ENCODE measurements around the gene MRPL42.
A peak's percentile ranks its signal among the peaks of the same experiment; 100 is the strongest.
"Not testable (repeated sequence)": the region's sequence is repeated elsewhere in the genome, so short reads cannot be mapped to it uniquely, and the experiment has no call there.

The MRPL42 gene

DNA sequence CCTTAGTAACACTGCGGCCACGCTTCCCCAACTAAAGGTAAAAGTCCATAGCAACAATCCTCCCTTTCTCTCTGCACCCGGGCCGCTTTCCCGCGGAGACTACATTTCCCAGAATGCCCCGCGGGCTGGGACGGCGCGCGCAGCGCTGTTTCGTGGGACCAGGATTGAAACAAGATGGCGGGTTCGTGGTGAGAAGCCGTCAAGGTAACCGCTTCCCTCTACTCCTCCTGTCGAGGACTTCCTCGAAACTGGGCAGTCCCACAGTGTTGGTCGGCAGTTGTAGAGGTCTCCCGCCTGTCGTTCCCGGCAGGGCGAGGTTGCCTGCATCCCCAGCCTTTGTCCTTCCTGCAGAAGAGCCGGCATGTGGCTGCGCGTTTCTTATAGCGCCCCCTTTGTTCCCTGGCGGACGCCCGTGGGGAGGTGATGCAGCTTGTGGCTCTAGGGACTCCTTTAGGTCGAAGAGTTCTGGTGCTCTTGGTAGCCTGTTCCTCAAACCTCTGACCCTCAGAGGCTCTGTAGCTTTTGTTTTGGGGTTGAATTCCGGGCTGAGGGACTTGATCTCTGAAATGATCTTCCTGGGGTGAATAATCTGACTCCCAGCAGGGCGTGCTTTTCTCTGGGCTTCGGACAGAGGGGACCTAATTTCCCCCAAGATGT lies at the start of gene MRPL42:
TSS of gene MRPL42 (plus strand) at position 164 of the 657 bp plus-strand sequence. CDS start 1,772 bp downstream, outside the sequence.
- DNase-seq (ENCODE audit: low read depth), result peak; percentile 68

DNA sequence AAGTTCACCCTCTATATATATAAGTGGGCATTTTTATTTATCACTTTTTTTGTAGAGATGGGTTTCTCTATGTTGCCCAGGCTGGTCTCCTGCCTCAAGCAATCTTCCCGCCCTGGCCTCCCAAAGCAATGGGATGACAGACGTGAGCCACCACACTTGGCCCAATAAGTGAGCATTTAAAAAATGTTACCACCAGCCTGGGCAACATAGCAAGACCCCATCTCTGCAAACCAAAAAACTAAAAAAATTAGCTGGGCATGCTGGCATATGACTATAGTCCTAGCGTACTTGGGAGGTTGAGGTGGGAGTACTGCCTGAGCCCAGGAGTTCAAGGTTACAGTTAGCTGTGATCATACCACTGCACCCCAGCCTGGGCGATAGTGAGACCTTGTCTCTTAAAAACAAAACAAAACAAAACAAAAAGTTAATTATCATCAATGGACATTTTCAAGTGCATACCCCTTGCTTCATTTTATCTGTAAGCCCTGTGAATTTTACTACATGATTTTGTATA lies 49.3 kb upstream of the MRPL42 start:
- DNase-seq (ENCODE audit: low read depth), result no peak

DNA sequence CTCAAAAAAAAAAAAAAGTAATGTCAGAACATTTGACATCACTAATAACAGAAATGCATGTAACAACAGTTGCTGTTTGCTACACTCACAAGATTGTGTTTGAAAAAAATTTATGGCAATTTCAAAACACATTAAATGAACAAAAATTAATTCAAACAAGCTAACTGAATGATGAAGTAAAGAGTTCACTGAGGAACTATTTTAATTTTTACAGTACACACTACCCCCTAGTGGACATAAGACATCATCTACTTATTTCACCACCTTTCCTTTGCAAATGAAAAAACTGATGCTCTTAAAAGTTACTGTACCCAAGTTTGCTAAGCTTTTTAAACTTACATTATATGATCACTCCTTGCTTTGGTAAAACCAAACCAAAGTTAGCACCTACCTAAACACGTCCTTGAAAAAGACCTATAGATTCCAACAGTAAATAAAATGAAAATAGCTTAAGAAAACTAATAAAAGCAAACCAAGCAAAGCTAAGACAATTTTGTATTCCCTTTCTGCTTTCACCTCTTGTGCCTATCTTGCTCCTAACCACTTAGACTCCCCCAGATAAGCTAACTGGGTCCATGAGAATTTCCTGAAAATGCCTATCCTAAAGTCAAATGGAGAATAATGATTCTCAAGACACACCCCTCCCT lies 47.8 kb upstream of the MRPL42 start:
- DNase-seq (ENCODE audit: low read depth), result no peak

DNA sequence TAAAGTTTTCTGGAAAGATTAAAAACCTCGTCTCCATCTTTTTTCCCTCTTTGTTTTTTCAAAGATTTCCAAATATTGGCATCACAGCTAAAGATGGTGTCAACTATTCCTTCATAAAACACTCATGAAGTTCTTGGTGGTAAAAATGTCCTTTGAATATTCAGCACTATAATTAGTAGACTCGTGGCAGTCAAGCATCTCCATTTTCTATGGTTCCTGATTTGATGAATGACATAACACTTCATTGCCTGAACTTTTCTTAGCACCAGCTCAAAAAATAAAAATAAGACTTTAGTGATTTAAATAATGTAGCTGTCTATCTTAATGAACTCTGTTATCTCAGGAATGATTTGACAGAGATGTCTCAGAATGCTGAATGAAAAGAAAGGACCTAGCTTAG lies 45.3 kb upstream of the MRPL42 start:
- DNase-seq (ENCODE audit: low read depth), result no peak

DNA sequence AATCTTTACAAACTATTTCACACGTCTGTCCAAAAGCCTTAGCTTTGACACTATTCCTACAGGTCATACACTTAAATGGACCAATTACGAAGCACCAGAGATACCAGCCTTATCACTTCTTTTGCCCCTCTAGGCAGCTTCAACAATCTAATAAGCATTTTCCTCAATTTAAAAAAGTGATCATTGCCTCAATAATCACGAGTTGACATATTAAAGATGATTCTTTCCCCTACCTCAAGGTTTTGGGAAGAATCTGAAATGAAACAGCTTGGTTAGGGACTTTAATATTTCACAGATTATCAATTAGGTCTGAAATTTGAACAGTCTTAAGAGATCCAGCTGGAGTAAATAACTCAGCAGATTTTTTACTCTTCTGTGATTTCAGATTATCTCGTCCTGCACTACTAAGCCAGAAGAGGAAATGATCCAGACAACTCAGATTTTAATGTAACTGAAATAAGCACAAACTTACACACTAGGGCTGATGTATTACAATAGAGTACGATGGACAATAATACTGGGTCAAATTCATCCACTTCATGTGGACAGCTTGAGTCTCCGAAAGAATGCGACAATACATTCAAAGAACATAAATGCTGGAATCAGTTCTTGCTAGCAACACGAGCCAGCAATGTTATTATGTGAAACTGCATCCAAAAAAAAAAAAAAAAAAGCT lies 41.4 kb upstream of the MRPL42 start:
- DNase-seq (ENCODE audit: low read depth), result no peak

DNA sequence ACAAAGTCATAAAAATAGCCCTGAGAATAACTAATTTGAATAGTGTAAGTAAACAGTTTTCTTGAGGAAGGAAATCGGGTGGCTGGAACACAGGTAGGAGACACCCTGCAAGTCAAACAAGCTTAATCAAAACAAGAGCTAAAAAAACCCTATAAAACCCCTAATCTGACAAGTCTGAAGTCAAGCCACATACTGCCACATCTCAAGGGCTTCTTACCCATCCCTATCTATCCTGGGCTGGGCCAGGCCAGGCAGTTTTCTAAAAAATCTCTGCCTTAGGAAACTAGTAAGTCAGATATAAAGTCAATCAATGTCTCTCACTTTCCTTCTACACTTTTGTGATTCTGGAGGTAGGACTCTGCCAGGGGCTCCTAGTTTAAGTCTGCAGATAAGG lies 40.9 kb upstream of the MRPL42 start:
- no peak for DNase-seq (ENCODE audit: low read depth)

DNA sequence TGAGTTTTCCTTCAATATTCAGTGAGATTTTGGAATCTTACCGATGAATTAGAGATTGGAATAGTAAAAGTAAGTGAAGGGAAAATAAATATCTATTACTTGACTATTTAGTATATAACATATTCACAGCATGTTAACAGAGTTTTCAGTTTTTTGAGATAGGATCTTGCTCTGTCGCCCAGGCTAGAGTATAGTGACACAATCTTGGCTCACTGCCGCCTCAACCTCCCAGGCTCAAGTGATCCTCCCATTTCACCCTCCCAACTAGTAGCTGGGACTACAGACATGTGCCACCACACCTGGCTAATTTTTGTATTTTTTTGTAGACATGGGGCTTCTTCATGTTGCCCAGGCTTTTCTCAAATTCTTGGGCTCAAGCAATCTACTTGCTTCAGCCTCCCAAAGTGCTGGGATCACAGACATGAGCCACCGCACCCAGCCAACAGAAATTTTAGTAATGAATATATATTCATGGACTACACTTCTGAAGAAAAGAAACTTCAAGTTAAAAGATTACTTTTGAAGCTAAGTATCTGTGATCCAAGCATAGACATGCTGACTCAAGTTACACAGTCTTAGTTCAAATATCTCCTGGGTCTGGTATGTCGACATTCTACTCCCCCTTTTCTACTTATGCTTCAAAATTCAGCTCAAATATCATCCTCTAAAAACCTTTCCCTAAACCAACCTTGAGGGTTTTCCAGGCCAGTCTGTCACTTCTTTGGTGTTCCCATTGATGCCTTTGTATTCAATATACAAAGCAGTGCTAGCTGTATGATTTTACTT lies 39.3 kb upstream of the MRPL42 start:
- no peak for DNase-seq (ENCODE audit: low read depth)

DNA sequence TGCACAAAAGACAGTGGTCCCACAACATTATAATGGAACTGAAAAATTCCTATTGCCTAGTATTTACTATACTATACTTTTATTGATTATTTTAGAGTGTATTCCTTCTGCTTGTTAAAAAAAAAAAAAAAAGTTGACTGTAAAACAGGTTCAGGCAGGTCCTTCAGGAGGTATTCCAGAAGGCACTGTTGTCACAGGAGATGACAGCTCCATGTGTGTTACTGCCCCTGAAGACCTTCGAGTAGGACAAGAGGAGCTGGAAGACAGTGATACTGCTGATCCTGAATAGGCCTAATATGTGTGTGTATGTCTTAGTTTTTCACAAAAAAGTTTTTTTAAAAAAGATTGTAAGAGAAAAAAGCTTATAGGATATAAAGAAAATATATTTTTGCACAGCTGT lies 37.9 kb upstream of the MRPL42 start:
- no peak for DNase-seq (ENCODE audit: low read depth)

DNA sequence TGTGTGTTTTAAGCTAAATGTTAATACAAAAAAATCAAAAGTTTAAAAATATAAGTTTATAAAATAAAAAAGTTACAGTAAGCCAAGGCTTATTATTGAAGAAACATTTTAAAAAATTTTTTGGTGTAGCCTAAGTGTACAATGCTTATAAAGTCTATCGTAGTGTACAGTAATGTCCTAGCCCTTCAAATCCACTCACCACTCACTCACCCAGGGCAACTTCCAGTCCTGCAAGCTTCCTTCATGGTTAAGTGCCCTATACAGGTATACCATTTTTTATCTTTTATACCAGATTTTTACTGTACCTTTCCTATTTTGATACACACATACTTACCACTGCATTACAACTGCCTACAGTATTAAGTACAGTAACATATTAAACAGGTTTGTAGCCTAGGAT lies 37.5 kb upstream of the MRPL42 start:
- DNase-seq (ENCODE audit: low read depth), result no peak

DNA sequence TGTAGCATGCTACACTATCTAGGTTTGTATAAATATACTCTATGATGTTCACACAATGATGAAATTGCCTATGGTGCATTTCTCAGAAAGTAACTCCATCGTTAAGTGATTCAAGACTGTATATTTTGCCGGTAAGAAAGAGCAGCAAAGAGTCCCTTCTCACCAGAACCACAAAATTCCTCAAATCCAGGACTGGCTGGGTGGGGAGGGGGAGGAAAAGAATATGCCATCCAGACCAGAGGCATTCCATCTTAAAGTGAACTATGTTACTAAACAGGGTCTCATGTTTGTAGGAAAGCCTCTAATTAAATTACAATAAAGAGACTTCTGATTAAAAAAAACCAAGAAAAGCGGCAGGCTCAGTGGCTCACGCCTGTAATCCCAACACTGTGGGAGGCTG lies 37.0 kb upstream of the MRPL42 start:
- DNase-seq (ENCODE audit: low read depth), result no peak

DNA sequence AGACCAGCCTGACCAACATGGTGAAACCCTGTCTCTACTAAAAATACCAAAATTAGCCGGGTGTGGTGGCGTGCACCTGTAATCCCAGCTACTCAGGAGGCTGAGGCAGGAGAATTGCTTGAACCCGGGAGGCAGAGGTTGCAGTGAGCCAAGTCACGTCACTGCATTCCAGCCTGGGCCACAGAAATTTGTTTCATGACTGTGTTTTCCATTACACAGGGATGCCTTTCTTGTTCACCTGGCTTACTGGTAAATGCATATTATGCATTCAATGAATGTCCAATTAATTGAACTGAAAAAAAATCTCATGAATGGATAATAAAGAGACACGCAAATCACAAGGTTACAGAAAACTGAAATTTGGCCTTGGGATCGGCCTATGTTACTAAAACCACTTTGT lies 35.3 kb upstream of the MRPL42 start:
- DNase-seq (ENCODE audit: low read depth), result not testable (repeated sequence)

DNA sequence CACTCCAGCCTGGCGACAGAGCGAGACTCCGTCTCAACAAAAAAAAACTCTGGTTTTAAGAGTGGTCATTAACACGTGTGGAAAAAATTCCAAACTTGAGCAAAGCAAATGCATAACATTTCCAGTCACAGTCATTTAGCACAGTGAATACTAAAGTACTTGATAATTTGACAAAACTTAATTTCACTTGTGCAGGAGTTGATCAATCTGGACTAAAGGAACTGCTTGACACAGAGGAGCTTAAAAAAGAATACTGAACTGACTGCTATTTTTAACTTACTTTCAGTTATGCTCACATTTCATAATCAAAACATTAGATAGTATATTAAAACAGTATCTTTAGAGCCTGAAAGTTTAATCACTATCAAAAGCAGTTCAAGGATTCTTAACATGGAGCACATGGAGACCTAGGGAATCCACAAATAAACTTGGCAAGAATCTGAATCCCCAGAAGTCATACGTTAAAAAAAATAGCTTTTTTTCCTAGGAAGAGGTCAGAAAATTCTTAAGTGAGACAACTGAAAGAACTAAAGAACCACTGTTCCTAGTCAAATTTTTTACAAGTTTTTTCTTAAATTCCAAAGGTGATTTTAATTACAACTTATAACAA lies 33.0 kb upstream of the MRPL42 start:
- DNase-seq (ENCODE audit: low read depth), result no peak

DNA sequence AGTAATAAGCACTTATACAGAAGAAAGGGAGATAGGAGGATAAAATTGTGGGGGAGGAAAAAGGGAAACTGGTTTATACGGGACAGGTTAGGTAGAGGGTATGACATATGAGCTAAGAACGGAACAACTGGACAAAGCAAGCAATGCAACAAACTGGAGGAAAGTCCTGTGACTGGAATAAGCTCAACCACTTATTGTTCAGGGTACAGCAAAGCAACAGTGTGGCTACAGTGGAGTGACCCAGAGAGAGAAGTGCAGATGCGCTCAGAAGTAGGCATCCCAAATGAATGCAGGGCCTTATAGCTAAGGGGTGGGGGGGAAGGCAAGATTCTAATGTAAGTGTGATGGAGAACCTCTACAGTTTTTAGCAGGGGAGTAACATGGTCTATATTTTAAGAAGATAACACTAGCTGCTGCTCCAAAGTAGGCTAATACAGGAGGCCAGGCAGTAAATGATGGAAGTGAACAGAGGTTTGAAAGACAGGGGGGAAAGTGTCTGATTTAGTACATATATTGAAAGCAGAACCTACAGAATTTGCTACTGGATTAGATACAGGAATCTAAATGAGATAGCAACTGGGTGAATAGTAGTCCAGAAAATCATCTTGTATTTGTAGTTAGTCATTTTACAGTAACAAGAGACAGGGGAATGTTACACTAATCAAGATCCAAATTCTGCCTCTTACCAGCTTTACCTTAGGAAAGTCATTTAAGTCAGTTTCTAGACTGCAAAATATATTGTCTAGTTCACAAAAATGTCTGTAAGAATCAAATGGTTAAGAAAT lies 28.9 kb upstream of the MRPL42 start:
- no peak for DNase-seq (ENCODE audit: low read depth)

DNA sequence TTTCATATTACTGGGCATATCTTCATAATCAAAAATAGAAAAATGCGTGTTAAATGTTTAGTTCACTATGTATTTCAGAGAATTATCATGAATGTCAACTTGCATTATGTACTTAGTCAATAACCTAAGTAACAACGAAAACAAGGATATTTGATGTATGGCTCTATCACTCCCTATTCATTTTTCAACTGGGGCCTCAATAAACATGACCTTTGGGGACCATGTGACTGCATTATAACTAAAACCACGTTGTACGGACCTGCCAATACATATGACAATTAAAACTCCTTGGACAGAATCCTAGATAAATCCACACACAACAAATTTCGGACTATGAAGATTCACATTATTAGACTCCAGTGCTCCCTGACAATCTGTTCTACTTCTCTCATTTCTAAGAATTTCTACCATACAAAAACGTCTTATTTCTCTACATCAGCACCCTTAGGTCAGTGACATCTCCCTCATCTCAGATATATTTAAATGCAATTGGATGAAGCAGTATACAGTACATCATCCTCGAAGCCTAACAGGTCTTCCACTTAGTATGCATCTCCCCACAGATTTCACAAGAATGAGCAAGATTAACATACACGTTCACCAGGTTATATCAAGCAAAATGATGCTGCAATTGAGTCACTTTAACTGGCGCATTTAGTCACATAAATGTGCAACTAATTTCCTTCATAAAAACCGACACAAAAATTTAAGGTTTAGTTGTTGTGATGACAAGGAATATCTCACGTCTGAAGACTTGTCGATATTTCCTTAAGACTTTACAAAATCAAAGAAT lies 27.1 kb upstream of the MRPL42 start:
- DNase-seq (ENCODE audit: low read depth), result no peak

DNA sequence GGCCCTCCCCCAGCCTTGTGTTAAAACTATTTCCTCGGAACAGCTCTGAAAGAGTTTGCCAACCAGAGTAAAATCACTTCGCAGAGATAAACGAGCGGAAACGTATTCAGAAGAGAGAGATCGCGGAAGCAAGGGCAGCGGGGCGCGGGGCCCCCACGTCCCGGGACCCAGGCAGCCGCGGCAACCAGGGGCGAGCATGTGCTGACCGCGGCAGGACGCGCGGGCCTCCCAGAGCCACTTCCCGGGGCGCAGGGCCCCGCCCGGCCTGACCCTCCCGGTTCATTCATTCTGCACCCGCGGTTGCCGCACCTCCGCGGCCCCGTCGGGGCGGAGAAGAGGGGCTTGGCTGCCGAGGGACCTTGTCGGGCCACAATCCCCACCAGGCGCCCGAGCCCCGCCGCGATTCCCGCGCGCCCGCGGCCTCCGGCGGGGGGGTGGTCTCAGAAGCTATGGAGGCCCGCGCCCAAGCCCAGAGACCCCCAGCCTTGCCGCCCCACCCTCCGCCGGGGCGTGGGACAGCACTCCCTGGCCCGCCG lies 26.2 kb upstream of the MRPL42 start:
- no peak for DNase-seq (ENCODE audit: low read depth)

DNA sequence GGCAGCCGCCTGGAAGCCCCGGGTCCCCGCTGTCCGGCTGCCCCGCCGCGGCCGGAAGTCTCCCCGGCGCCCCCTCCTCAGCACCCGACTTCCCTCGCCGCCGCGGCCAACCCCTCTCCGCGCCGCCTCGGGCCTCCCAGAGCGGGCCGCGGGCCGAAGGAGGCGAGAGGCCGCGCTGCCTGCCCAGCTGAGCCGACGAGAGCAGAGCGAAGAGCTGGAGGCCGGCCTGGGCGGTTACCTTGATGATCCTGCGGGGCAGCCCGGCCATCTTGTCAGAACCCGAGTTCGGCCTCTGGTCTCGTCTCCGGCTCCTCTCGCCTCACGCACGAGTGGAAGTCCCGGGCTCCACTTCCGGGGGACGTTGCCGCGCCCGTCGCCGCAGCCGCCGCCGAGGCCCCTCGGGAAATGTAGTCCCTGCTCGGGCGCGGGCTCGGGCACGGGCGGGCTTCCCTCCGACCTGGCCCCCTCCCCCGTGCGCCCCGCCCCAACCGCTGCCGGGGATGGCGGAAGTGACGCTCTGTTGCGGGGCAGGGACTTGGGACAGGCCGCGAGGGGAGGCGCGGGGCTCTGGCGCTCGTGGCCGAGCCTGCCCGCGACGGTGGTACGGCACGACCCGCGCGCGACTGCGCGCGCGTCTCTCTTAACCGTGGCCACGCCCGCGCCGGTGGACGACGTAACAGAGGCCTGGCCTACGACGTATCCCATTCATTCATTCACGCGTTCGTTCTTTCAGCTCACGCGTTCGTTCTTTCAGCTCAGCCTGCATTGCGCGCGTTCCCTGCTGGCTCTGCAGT lies 25.5 kb upstream of the MRPL42 start, which contains the start of gene UBE2N:
TSS of gene UBE2N (minus strand) at position 331 of the 794 bp plus-strand sequence. CDS start at position 268, 63 bp downstream.
- DNase-seq (ENCODE audit: low read depth), result peak; percentile 79

DNA sequence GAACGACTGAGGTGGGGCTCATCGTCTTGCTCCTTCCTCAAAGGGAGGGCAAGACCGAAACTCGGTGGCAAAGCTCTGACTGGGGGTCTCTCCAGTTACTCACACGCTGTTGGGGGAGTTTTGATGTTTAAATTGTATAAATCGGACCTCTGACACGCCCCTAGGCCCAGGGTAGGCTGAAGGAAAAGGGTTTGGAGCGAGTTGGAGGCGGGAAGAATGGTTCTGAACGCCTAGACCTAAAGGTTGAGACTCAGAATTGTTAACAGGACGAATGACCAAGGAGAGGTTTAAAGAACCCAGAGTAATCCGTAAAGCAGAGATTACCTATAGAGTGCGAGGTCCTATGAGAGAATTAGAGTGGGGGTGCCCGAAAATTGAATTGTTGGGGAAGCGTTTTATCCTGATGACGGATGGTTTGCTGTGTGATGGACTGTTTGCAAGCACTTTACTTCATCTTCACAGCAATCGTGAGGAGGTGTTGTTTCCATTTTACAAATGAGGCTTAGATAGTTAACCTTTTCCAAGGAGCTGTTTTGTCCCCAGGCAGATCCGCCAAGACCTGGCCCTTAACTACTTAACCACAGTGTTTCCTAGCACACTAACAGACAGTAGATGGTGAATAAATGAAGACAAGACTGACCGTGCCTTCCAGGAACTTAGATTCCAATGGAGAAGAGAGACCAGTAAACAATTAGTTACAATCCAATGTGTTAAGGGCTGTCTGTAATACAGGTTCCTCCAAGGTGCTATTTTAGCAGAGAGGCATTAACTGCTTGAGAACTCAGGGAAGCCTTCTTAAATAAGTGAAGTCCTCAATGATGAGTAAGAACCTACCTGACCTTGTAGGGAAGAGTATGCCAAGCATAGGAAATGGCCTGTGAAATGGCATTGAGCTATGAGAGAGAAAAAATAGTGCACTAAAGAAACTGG lies 24.6 kb upstream of the MRPL42 start:
- no peak for DNase-seq (ENCODE audit: low read depth)

DNA sequence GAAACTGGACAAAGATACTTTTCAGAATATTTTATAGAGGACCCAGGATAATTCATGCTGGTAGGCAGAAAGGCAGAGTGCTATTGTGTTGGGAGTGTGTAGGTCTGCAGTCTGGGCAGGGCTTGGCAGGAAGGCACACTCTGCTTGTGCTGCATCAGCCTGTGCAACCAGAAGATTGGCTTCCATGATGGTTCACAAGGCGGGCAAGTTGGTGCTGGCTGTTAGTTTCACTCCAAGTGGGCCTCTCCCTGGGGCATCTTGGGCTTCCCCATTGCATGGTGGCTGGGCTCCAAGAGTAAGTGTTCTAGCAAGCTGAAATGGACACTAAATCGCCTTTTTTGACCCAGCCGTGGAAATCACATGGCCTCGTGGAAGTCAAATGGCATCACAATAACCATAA lies 23.7 kb upstream of the MRPL42 start:
- DNase-seq (ENCODE audit: low read depth), result no peak

Data from CMK (cell line).